ENCODE data around the gene ACTR1A.

GRCh38 chr10:102514487-102515311, 12.2 kb upstream of the ACTR1A start:
- TF ChIP-seq CTCF (IDR thresholded peaks at IDR 0.05), result no peak
- TF ChIP-seq ZFX (IDR thresholded peaks at IDR 0.05; ENCODE audit: borderline replicate concordance), result no peak

Measured in 22Rv1 (cell line).